ENCODE results near the gene DCST1.

DNA sequence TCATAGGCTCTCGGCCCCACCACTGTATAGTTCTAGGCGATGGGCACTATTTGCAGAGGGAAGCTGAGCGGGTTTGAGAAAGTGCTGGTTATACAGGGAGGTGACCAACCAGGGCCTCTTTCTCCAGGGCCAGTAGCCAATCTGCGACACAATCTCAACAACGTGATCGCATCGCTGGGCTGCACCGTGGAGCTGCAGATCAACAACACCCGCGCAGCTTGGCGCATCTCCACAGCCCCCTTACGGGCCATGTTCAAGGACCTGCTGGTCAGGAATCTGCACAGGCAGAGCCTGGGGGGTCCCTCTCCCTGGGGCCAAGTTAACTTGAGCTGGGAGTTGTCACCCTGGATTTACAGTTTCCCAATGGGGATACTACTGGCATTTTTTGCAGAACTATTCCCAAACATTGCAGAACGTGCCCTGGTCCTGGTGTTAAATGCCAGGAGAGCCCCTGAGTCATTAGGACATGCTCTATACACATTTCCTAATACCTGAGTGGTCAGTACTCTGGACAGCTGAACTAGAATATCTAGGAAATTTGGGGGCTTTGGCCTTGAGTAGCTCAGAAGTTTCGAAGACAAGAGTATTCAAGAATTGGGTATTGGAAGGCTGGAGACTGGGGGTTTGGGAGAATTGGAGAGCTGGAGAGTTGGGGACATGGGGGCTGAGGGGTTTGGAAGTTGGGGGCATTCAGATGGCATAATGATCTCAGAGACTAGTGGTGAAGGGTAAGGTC, 6.9 kb downstream of the DCST1 start:
- TF ChIP-seq POLR2A (IDR thresholded peaks at IDR 0.05; ENCODE audit: control extremely low read depth in 1 of 2, low read depth in 2 of 2, low read length in 2 of 2) (no peak), CREB1 (IDR thresholded peaks at IDR 0.05) (no peak)
- TF ChIP-seq, protein P1, sequence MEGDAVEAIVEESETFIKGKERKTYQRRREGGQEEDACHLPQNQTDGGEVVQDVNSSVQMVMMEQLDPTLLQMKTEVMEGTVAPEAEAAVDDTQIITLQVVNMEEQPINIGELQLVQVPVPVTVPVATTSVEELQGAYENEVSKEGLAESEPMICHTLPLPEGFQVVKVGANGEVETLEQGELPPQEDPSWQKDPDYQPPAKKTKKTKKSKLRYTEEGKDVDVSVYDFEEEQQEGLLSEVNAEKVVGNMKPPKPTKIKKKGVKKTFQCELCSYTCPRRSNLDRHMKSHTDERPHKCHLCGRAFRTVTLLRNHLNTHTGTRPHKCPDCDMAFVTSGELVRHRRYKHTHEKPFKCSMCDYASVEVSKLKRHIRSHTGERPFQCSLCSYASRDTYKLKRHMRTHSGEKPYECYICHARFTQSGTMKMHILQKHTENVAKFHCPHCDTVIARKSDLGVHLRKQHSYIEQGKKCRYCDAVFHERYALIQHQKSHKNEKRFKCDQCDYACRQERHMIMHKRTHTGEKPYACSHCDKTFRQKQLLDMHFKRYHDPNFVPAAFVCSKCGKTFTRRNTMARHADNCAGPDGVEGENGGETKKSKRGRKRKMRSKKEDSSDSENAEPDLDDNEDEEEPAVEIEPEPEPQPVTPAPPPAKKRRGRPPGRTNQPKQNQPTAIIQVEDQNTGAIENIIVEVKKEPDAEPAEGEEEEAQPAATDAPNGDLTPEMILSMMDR (IDR thresholded peaks at IDR 0.05; ENCODE audit: control extremely low read depth in 1 of 3, insufficient read depth in 1 of 3, low read depth in 1 of 3, low read length in 3 of 3), result no peak
